CD4-positive, alpha-beta T cell treated with Interleukin-21 for 1 hour (primary cell): ENCODE results near the gene SLC1A1.

Experiments used
- DNase-seq: peaks from one replicate; pipeline ENCODE4 v3.0.0-alpha.2; 2020

Gene SLC1A1

DNA sequence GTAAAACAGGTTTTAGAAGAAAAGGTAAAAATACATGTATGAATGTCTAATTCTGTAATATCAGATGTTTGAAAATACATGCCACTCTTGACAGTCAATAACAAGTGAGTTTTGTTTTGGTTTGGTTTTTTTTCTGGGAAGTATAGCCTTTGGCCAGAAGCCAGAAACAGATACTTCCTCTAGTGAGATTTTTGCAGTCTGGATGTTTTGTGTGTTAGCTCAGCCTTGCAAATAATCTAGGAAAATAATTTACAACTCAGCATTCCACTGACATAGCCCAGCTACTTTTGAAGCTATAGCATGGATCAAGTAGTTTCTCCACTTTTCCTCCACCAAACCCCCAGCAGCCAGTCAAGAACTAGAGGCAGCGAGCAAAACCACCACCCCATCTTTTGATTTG lies 56.7 kb downstream of the SLC1A1 start:
- no peak for DNase-seq

DNA sequence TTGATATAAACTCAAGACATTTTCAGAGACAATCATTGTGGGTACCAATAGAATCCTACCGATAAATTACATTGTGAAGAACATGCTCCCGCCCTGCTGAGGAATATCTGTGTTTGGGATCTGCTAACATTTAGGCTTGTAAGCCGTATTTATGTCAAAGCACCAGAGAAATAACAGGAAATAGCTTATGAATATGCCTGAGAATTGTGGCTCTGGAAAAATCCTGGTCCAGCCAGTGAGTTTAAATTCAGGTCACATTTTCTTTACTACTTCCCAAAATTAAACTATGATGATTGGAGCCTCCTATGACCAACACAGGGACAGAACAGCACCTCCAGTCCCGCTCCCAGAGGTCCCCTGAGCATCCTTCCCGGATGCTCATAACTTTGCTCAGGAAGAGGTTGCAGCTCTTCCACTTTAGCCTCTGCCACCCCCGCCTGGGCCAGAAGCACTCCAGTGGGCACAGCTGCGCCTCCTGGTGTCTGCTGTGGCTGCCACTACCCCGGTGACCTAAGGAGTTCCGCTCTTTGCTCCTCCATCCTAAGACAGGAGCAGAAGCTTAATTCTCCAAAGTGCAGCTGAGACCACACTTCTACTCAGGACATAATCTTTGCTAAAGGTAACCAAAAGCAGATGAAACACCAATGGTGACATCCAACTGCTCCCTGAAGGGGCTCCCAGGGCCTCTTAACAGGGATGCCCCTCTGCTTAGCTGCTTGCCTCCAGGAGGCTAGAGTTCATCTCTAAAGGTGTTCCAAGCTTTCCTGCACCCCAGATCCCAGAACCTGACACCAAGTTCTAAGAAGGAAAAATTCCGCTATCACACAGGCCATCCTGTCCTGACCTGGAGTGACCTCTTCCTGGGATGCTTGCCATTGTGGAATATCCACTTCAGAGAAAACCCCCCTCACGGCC lies 58.8 kb downstream of the SLC1A1 start:
- DNase-seq, result no peak

DNA sequence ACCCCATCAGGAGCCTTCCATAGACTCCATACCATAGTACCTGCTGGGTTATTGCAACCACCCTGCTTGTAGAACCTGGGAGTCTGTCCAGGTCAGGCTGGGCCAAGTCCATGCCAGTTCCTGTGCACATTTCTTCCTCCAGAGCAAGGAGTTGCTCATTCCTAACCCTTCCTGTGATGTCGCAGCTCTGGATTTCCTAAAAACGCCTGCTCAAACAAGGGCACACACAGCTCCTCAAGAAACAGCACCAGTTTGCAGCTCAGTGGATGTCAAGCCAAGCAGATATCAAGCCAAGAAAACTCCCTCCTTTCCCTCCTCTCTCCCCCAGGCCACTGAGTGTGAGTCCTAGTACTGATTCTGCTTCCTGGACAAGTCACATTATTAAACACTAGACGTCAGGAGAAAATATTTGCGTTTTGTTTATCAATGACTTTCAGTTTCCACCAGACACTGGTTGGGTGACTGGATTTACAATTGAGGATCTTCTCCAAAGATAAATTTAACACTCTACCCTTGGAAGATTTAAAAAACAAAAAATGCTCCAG lies 59.6 kb downstream of the SLC1A1 start:
- DNase-seq, result no peak

DNA sequence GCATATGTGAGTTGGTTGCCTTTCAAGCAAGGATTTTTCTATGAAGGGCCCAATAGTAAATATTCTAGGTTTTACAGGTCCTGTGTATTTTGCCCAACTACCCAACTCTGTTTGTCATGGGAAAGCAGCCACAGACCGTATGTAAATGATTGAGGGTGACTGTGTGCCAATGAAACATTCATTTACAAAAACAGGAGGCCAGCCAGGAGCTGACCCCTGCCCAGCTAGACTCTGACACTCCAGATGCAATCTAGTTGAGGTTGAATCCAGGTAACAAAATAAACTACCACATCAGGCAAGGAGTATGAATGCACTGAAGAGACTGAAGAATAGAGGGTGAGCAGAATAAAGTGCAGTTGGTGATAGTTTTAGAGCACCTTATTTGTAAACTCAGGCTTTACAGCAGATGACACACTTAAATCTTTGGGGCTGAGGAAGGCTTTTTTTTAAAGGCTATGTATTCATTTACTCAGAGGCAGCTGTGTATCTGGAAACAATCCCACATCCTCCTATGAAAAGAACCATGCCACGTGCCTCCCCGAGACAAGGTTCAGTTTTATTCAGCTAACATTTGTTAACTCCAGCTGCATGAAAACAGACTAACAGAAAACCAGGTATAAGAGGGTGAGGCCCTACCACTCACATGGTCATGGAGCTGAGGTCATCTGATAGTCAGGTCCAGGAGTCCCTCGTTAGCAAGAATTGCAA lies 60.7 kb downstream of the SLC1A1 start:
- DNase-seq, result no peak

DNA sequence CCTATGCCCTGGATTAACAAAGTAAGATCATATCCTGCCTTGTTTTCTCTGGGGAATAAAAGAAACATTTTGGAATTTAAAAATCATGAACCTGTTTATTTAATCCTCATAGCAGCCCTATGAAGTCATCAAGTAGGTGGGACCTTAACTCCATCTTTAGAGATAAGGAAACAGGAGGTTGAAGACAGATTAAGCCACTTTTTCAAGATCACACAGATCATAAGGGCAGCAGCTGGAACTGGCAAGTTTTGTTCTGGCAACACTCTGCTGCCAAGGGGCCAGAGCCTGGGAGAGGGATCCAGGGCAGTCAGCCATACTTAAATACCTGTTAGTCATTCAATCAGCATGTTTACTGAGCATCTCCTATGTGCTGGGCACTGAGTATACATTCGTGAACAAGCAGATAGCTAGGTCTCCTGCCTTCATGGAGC lies 63.7 kb downstream of the SLC1A1 start:
- no peak for DNase-seq

DNA sequence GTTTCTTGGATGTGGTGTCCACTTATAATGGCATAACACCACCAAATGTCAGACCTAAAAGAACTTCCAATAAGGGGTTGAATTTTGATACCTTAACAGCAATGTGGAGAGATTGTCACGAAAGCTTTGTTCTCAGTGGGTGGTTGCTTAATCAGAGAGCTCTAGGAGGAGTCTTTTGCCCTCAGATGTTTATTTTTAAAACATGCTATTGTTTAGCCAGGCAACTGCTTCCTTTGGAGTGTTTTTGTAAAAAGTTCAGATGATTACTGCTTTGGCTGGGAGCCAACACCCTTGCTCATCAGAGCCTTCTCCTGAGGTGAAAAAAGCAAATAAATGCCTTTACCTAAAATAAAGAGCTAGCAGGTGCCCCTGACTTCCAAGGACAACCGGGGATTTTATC lies 65.0 kb downstream of the SLC1A1 start:
- no peak for DNase-seq

DNA sequence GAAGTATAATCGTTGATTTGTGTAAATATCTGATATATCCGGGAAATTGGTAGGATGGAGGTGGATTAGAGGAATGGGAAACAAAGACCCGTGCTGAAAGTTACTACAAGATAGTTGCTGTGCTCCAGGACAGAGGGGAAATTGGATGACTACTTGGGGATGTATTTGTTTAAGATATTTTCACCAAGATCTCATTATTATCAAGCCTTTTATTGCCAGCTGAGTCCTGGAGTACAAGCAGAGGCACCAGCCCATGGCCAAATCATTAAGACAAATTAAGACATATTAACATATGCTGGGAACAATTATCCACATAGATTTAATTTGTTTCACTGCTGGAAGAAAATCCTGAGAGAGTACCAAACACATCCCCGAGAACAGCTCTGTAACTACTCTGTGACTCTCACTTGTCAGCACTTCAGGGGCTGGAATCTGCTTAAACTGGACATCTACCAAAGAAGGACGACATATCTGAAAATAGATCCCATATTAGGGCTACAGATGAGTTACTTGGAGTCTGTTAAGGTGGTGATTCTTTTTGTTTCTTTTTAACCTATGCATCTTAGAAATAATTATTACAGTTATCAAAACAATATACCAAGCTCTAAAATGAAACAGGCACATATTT lies 68.2 kb downstream of the SLC1A1 start:
- DNase-seq, result no peak

DNA sequence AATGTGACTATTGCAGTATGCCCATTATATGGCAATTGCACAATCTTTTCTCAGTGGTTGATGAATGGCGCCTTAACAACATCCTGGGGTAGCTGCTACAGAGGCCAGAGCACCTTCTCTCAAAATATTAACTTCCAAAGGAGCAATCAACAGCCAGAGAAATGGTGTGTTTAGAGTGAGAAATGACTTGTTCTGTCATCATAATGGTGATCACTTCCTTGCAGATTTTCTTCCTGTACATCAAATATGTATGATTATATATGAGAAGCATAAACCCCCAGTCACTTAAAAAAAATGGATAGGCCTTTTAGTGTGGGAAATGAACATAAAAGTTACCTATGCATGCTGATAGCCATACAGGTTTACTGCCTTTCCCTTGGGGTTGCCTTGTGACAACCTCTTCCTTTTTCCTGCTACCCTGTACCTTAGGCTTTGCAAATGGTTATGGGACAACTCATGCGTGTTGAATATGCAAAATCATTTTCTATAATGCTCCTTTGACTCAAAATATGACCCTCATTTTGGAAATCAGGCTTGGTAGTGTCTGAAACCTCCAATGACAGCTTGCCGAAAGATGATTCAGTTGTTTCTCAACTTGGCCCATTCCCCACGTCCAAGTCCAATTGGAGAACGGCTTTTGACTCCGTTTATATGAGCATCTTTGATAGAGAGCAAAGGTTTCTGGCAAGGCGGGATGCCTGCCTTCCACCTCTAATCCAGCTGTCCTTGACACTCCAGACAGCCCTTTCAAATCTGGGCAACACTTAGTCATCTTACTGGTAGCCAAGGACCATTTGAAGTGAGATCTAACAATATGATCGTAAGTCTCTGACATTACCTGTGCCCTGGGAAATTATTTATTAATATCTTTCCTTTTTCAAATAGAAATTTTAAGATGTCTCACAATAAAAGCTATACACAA lies 69.3 kb downstream of the SLC1A1 start:
- no peak for DNase-seq

DNA sequence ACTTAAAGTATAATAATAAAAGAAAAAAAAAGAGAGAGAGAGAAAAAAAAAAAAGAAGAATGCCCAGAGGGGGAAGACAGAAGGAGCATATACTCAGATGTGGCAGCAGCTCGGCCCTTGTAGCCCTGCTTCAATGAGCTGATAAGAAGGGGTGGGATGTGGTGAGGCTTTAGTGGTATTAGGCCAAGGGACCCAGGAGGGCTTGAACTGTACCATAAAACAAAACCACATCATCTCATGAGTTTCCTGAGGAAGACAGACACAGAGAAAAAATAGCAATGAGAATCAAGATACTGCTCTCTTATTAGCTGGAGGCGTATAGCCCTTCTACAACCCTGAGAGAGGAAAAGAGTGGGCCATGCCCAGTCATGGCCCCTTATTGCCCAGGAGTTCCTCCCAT lies 72.8 kb downstream of the SLC1A1 start:
- DNase-seq, result no peak

DNA sequence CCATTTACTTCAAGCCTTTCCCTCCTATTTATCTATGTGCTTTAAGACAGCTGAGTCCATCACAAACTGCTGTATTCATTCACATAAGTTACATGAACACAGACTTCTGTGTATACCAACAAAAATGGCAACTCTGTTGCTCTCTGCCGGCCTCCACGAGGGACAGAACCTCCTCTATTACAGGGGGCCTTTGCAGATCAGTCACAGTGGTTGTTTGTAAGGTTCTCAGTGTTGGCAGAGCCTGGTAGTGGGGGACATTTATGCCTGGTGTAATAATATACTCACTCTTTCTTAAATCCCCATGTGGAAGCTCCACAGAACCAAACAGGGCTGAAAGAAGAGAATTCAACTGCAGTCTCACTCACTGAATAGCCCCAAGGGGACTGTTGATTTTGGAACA lies 76.5 kb downstream of the SLC1A1 start:
- DNase-seq, result no peak

DNA sequence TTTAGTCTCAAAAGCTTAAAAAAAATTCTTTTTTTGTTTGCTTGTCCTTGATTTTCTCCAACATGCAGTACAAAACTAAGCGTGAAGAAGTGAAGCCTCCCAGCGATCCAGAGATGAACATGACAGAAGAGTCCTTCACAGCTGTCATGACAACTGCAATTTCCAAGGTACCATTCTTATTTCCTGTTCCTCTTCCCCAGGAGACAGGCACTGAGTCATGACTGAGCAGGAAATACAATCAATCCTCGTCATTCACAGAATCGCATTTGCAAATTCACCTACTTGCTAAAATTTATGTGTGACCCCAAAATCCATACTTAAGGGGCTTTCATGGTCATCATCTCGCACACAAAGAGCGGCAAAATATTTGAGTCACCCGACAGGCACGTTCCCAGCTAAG lies 77.3 kb downstream of the SLC1A1 start:
- no peak for DNase-seq

DNA sequence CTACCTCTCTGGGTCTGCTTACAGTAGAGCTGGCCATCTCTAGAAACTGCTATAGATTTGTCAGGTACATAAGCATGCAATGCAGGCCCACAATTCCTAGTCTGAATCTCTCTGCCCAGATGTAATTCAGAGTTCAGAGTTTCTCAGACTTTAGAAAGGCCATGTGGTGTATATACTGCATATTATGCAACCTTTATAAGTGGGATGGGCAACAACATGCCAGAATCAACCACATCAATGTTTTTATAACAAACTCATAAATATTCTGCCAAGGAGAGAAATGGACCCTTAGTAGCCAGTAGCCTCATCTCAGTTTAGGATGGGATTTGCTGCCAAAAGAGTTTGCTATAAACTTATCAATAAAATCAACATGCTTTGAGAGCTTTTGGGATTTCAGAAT lies 78.8 kb downstream of the SLC1A1 start:
- DNase-seq, result no peak

DNA sequence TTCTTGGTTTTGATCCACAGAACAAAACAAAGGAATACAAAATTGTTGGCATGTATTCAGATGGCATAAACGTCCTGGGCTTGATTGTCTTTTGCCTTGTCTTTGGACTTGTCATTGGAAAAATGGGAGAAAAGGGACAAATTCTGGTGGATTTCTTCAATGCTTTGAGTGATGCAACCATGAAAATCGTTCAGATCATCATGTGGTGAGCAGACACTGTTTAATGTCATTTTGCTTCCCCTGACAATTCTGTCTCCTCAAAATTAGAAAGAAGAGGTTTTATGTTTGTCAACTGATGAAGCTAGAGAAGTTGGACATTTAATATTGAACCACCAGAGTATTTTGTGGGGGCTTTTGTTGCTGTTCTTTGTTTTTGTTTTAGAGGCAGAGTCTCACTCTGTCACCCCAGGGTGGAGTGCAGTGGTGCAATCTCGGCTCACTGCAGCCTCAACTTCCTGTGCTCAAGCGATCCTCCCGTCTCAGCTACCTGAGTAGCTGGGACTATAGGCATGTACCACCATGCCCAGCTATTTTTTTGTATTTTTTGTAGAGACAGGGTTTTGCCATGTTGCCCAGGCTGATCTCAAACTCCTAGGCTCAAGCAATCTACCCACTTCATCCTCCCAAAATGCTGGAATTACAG lies 82.0 kb downstream of the SLC1A1 start:
- no peak for DNase-seq

DNA sequence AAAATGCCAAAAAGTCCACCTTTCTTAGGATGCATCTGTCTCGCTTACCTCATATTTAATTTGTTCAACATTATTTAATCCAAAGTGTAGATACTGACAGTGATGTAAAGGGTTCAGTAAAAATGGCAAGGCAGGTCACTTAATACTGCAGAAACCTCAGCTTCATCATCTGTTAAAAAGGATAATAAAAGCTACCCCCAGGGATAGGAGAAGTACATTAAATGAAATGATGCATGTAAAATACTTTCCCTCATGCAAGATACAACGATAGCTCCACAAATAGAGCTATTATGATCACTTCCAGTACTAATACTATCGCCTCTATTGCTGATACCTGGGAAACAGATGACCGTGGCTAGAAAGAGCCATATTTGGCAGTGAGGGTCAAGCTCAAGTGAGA lies 82.9 kb downstream of the SLC1A1 start:
- no peak for DNase-seq

DNA sequence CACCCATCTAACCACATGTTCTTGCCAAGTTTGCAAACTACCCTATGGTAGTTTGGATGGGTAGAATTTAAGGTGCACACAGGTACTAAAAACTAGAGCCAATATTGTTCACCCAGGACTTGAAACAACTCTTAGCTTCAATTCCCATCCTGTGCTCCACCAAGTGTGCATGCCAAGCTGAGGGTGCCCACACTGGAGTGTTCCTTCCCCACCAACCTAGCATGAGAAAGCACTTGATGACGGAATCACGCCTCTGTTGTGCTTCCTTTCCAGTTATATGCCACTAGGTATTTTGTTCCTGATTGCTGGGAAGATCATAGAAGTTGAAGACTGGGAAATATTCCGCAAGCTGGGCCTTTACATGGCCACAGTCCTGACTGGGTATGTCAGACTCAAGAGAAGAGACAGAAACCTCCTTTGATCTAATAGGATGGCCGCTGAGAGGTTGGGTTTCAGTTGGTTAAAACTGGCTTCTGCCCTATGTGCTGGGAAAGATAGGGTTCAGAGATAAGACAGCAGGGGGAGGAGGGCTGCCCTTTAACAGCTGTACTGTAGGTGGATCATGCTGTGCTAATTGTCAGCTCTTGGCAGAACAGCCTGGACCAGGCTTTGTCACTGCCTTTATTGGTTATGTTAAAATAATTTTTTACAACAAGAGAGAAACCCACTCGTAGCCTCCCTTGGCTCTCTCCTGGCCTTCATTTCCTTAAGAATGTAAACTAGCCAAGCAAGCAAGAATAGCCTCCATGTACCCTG lies 83.5 kb downstream of the SLC1A1 start:
- DNase-seq, result no peak

DNA sequence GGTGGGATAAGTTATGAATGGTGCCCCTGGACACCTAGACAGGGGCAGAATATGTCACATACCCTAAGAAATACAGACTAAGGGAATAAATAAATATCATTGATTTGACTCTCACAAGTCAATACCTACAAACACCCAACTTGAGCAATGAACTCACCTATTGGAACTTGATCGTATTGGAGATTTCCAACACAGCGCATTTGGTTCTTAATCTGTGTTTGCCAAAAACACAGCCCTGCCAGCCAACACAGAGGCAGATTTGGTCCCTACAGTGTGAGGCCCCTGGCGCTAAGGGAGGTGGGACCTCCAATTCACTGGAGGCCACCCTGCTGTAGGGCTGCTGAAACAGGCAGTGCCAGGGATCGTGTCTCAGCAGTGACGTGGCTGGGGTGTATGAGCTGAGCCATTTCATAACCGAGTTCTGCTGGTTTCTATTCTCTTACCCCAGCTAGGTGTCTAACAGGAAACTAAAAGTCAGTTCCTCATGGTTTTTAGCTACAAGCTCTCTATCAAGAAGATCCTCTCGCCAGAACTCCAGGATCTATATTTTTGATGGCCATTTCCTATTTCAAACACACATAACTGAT lies 84.5 kb downstream of the SLC1A1 start:
- no peak for DNase-seq

DNA sequence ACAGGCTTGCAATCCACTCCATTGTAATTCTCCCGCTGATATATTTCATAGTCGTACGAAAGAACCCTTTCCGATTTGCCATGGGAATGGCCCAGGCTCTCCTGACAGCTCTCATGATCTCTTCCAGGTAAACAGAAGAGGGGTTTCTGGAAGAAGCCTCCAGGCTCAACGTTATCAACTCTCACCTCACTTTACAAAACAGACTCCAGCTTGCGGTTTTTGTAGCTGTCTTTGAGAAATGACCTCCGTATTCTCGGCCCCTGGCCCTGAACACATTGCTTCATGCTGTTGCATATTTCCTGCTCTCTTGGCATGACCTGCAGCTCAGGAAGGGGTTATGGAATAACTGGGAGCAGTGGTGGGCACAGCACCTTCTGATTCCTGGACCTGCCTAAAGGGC lies 85.7 kb downstream of the SLC1A1 start:
- no peak for DNase-seq

DNA sequence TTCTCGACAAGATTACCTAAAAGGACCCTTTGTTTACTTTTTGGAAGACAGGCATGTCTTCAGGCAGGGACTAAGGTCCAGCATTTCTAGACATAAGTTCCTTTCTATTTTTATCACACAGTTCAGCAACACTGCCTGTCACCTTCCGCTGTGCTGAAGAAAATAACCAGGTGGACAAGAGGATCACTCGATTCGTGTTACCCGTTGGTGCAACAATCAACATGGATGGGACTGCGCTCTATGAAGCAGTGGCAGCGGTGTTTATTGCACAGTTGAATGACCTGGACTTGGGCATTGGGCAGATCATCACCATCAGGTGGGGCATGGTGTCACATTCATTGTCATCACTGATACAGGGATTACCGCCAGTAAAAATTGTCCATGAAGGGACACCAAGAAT lies 86.2 kb downstream of the SLC1A1 start:
- DNase-seq, result no peak

DNA sequence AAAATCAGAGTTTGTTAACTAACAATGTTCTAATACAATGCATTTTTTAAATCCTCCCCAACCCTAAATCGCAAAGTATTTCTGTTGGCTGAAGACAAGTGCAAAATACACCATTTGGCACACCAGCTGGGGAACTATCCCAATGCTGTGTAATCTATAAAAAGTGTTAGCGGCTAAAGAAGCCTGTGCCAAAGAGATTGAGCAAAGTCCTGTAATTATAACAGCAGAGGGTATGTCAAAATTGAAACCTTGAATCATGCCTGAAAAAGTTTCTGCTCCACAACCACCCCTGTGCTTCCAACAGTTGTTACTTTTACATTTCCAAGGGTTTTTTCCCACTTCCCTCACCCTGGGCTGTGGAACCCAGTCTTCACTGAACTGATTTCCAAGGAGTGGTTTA lies 88.7 kb downstream of the SLC1A1 start:
- DNase-seq, result no peak

DNA sequence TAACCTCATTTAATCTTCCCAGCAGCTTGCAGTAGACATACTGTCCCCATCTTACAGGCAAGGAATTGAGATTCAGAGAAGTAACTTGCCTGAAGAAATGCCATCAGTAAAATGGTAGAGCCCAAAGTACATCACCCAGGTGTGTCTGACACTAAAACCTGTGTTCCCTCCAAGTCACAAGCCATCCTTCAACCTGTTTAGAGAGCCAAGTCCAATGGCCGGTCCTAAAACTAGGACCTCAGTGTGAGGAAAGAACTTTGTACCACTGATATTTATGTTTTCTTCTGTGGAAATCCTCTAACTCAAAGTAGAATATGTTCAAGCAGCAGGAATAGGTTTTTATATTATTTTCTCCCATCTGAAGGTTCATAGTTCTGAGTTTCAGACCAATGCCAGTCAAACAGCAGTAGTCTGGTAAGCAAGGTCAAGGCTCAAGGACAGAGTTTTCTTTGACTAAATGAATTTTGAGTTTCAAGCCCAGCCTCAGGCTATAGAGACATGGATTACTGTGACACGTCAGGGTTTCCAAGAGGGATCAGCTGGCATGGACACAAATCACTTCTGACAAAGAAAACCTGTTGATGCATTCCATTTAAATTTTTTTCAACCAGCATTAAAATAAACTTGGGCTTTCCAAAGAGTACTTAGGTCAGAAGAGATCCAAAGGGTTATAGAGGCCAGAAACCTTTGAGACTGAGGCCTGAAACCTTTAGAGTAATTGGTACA lies 90.9 kb downstream of the SLC1A1 start:
- DNase-seq, result no peak
